Heart left ventricle (tissue), 13 donors: Measurements from ENCODE around the gene LRRC74B.

Experiments used
- CTCF ChIP-seq, 12 donors: fragments of 200-600 bp; sonication (generic) in 4 of 12; IDR thresholded peaks; one replicate each; pipeline versions ENCODE4 v1.5.0 to v1.8.0; 2018 to 2022; ENCODE audit warnings: antibody characterized with exemption in 12 of 12, mild to moderate bottlenecking in 5 of 12
- POLR2A ChIP-seq, 2 donors: fragments of 450-650 bp; IDR thresholded peaks; one replicate each; pipeline ENCODE4 v1.6.1; 2017; ENCODE audit warnings: antibody characterized with exemption in 2 of 2, mild to moderate bottlenecking in 2 of 2, moderate library complexity in 2 of 2
- donor health status: ischemic (EF 13 %, LVEDD 7.1; RV severe dilation, severe dysfunction).
- donor health status: DM: no; HTN: yes; CAD: no.
- donor health status: DM: no; HTN: no; CAD: no.
- donor health status: ischemic (EF 25% LVEDD 6.9; RV normal size, moderate dysfunction).
- donor health status: ischemic (EF 25% LVEDD 5.7; RV mildly dilated, moderate dysfunction).
- donor health status: ischemic (EF 35%, LVEDD 5.7; RV mildly dilated, moderate dysfunction).
- donor health status: nonischemic (EF 11% LVEDD 7.7; RV severe dilation, severe dysfunction).
- donor health status: DM: yes; HTN: yes; CAD: no.
- donor health status: PGD.
- donor health status: ischemic (EF 29% LVEDD 5.4; RV normal size, mild dysfunction).
- donor health status: nonischemic (EF 23%, LVEDD 6.1; RV moderate dilation, normal function).

GRCh38 chr22:21033895-21034294 is 11.9 kb upstream of the LRRC74B start:
- TF ChIP-seq CTCF (IDR thresholded peaks at IDR 0.05): no peak
- no peak for TF ChIP-seq POLR2A (IDR thresholded peaks at IDR 0.05)
